Left ventricle myocardium inferior (tissue), 1 donor: ENCODE results near the gene TMEM87A. TPM values are rescaled to one million over a fixed set of nuclear protein-coding genes. Genes with fewer than 3 reads are reported as not detected.

Experiments used
- DNase-seq: peaks from one replicate; pipeline ENCODE4 v3.0.0-alpha.2; 2020
- H3K27ac ChIP-seq: fragments of 200-600 bp; replicated peaks from 2 replicates; pipeline ENCODE4 v1.8.0; 2021
- H3K27me3 ChIP-seq: fragments of 200-600 bp; 2 replicates; pipeline ENCODE4 v1.8.0; 2021; ENCODE audit warnings: low read depth
- H3K36me3 ChIP-seq: fragments of 200-600 bp; 2 replicates; pipeline ENCODE4 v1.8.0; 2021
- H3K4me1 ChIP-seq: fragments of 200-600 bp; 2 replicates; pipeline ENCODE4 v1.8.0; 2021
- H3K4me3 ChIP-seq: fragments of 200-600 bp; 2 replicates; pipeline ENCODE4 v1.8.0; 2021; ENCODE audit warnings: mild to moderate bottlenecking, moderate library complexity
- H3K9me3 ChIP-seq: fragments of 200-600 bp; replicated peaks from 2 replicates; pipeline ENCODE4 v1.8.0; 2021
- intact Hi-C: fragments of 100-400 bp; cut with micrococcal nuclease; formaldehyde crosslinking; loops from one replicate; pipeline ENCODE4 v1.11.0; 2022
- total RNA-seq: library from RNA; stranded (reverse); fragmentation: NEBNext Ultra II Directional; extraction: Animal tissue kit (Norgen Biotek cat#: 25700); gene quantifications from one replicate; pipeline ENCODE4 v1.2.1, GENCODE V29; 2021
- TF ChIP-seq, protein P1 (sequence below): fragments of 200-600 bp; IDR thresholded peaks from 2 replicates; pipeline ENCODE4 v1.8.0; 2021; ENCODE audit warnings: antibody characterized with exemption, mild to moderate bottlenecking, borderline replicate concordance
- donor health status: DM: no; HTN: yes; CAD: no; lungs with severe emphysema.

TMEM87A gene
- total RNA-seq, 1 donor from 2014 or later = 16.4 TPM

GRCh38 chr15:42194513-42194912 lies 78.7 kb downstream of the TMEM87A start:
- intact Hi-C loops = no loop called here
- no peak for DNase-seq
- H3K27me3 ChIP-seq = no peaks in the 10 kb centered on the region
- no peaks in the 10 kb centered on the region for H3K4me1 ChIP-seq
- TF ChIP-seq, protein P1, sequence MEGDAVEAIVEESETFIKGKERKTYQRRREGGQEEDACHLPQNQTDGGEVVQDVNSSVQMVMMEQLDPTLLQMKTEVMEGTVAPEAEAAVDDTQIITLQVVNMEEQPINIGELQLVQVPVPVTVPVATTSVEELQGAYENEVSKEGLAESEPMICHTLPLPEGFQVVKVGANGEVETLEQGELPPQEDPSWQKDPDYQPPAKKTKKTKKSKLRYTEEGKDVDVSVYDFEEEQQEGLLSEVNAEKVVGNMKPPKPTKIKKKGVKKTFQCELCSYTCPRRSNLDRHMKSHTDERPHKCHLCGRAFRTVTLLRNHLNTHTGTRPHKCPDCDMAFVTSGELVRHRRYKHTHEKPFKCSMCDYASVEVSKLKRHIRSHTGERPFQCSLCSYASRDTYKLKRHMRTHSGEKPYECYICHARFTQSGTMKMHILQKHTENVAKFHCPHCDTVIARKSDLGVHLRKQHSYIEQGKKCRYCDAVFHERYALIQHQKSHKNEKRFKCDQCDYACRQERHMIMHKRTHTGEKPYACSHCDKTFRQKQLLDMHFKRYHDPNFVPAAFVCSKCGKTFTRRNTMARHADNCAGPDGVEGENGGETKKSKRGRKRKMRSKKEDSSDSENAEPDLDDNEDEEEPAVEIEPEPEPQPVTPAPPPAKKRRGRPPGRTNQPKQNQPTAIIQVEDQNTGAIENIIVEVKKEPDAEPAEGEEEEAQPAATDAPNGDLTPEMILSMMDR = no peak
- H3K9me3 ChIP-seq = peaks cover 4% of the 10 kb centered on the region
- H3K4me3 ChIP-seq = no peak overlapping the region
- H3K36me3 ChIP-seq = peaks cover 54% of the 10 kb centered on the region
- H3K27ac ChIP-seq = no peak overlapping the region

- TF ChIP-seq, protein P1 = no peak
- H3K4me3 ChIP-seq = no peak overlapping the region
- no peak for DNase-seq
- peaks cover 54% of the 10 kb centered on the region for H3K36me3 ChIP-seq
- H3K27ac ChIP-seq = no peak overlapping the region
- intact Hi-C loops = no loop called here
- H3K27me3 ChIP-seq = no peaks in the 10 kb centered on the region
- no peaks in the 10 kb centered on the region for H3K4me1 ChIP-seq
- H3K9me3 ChIP-seq = peaks cover 4% of the 10 kb centered on the region
Measured at GRCh38 chr15:42193383-42193782, 79.8 kb downstream of the TMEM87A start.

DNA sequence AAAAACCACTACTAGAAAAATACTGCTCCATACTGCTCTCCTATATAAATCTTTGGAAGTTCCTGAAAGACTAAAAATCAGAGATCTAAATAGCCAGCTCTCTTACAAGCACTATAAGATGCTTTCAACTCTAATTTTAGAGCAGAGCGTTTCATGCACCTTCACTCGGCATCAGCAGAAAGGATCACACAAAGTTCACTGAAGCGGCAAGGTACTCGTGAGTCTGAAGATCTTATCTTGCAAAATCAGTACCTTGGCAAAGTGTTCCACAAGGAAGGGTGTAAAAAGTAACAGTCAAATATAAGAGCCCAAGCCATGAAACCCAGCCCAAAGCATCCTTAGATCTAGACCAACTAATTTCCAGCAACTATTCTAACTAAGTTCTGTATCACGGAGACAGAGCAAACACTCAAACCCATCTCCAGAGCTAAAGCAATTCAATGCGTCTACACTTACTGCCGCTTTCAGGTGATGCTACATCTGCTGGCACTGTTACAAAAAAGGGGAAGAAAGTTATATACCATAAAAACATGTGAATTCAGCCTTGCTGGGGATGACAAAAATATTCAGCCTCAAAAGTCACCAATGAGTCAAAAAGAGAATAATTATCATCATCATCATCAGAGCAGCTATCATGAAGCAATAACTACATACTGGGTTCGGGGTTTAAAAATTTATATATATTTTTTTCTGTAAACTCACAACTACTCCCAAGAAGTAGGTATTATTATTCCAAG lies 81.5 kb downstream of the TMEM87A start:
- DNase-seq = no peak
- H3K9me3 ChIP-seq = peaks cover 4% of the 10 kb centered on the region
- intact Hi-C loops = no loop called here
- TF ChIP-seq, protein P1 = no peak
- H3K4me1 ChIP-seq = no peaks in the 10 kb centered on the region
- H3K36me3 ChIP-seq = peaks cover 61% of the 10 kb centered on the region
- H3K4me3 ChIP-seq = no peak overlapping the region
- H3K27ac ChIP-seq = no peak overlapping the region
- no peaks in the 10 kb centered on the region for H3K27me3 ChIP-seq

GRCh38 chr15:42190370-42190769 lies 82.9 kb downstream of the TMEM87A start:
- H3K27me3 ChIP-seq = no peaks in the 10 kb centered on the region
- H3K4me3 ChIP-seq = no peak overlapping the region
- no peak for DNase-seq
- H3K4me1 ChIP-seq = no peaks in the 10 kb centered on the region
- TF ChIP-seq, protein P1 = no peak
- no peaks in the 10 kb centered on the region for H3K9me3 ChIP-seq
- intact Hi-C loops = no loop called here
- peaks cover 72% of the 10 kb centered on the region for H3K36me3 ChIP-seq
- H3K27ac ChIP-seq = no peak overlapping the region

GRCh38 chr15:42185801-42186200 lies 87.4 kb downstream of the TMEM87A start:
- Histone ChIP-seq H3K27ac (no peak overlapping the region), H3K4me3 (no peak overlapping the region), H3K36me3 (peaks cover 96% of the 10 kb centered on the region), H3K4me1 (no peaks in the 10 kb centered on the region), H3K9me3 (no peaks in the 10 kb centered on the region), H3K27me3 (no peaks in the 10 kb centered on the region)
- intact Hi-C loops = no loop called here
- TF ChIP-seq, protein P1 = no peak
- DNase-seq = no peak
